HG03060 (cell line): ENCODE measurements around the gene TMEM238L.

Experiments used
- ATAC-seq: cut with Tn5 transposase; IDR thresholded peaks from one replicate; pipeline ENCODE4 v1.9.1; 2021; ENCODE audit warnings: low read depth, moderate number of reproducible peaks; ENCODE audit not compliant: unreplicated experiment

Gene TMEM238L

GRCh38 chr17:10752696-10753095 is 51.2 kb downstream of the TMEM238L start:
- ATAC-seq: no peak

GRCh38 chr17:10751563-10751962 is 52.3 kb downstream of the TMEM238L start:
- no peak for ATAC-seq

- no peak for ATAC-seq
Measured at GRCh38 chr17:10750210-10750609, 53.7 kb downstream of the TMEM238L start.

- ATAC-seq: no peak
Measured at GRCh38 chr17:10748531-10749181, 55.2 kb downstream of the TMEM238L start.

GRCh38 chr17:10745231-10745630 is 58.7 kb downstream of the TMEM238L start:
- no peak for ATAC-seq
